D341Med (cell line): ENCODE results near the gene VAV2.

ENCODE experiments used
- DNase-seq: peaks from one replicate; pipeline ENCODE4 v3.0.0; 2012; ENCODE audit warnings: low spot score

Gene VAV2

DNA sequence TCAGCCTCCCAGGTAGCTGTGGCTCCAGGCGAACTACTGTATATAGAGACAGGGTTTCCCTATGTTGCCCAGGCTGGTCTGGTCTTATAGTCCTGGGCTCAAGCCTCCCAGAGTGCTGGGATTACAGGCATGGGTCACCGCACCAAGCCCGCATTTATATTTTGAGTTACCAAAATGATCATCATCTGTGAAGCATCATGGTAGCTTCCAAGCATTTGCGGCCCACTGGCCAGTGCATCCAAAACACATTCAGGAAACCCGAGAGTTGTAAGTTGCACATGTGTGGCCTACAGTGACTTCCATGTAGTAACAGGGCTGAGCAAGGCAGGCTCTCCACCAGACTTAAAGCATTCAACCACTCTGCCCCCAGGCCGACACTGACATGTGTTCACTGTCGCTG is 35.4 kb upstream of the VAV2 start:
- DNase-seq: no peak

DNA sequence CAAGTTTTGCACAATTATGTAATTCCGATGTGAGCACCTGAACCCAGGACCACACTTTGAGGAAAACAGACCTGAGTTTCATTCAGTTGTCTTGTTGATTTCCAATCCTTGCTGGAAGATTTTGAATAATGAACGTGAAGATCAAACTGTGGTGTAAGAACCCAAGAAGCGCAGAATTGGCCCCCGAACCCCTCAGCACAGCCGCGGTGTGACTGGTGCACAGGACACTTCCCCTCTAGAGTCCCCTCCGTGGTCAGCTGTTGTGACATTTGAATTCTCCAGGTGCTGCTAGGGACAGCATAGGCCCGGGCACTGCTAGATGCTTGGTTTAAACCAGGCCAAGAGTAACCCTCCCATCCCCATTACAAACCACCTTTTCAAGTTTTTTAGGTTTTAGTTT is 34.9 kb upstream of the VAV2 start:
- DNase-seq: no peak

DNA sequence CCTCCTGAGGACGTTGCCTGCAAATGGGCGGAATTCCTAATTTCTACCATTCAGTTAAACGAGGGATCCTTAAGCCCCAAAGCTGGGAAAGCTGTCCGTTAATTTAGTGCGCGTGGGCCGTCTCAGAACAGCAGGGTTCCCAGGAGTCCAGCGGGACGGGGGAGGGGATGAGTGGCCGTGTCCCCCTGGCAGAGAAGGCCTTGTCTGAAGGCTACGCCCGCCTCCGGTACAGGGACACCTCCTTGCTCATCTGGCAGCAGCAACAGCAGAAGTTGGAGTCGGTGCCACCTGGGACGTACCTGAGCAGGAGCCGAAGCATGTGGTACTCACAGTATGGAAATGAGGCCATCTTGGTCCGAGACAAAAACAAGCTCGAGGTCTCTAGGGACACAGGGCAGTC is 34.5 kb upstream of the VAV2 start:
- peak; percentile 10 for DNase-seq

DNA sequence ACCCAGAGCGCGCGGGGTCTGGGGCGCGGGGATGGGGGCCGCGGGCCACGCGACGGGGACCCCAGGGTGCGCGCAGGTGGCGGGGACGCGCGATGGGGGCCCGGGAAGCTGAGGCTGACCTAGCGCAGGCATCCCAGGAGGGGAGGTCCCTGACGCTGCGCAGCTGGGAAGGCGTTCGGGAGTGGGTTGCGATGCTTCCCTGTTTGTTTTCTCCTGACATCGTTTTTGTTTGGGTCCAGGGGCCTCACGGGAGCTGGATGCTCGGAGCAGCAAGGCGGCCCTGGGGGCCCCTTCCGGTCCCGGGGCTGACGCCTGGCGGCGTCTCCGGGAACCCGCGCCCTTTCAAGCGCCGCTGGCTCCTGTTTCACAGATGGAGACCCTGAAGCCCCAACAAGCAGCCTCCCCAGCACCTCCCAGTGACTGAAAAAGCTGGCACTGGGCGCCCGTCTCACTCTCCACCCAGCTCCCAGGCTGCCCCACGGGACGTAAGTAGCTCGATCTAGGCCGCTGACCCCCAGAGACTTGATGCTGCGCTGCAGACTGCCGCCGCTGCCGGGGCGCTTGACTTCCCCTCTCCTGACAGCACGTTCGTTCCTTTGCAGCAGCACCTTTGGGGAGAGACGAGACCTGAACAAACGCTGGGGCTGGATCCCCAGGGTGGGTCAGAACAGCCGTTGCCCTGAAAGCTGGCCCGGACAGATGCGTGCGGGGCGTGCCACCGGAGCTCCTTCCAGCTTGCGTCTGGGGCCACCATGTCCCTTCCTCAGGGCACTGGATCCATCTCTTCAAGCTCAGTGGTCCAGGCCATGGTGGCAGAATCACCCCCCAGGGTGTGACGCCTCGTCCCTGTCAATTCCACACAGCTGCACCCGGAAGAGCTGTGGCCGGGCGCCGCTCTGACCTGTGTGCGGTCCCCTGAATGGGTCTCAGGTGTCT is 33.8 kb upstream of the VAV2 start:
- peak; percentile 75 for DNase-seq

DNA sequence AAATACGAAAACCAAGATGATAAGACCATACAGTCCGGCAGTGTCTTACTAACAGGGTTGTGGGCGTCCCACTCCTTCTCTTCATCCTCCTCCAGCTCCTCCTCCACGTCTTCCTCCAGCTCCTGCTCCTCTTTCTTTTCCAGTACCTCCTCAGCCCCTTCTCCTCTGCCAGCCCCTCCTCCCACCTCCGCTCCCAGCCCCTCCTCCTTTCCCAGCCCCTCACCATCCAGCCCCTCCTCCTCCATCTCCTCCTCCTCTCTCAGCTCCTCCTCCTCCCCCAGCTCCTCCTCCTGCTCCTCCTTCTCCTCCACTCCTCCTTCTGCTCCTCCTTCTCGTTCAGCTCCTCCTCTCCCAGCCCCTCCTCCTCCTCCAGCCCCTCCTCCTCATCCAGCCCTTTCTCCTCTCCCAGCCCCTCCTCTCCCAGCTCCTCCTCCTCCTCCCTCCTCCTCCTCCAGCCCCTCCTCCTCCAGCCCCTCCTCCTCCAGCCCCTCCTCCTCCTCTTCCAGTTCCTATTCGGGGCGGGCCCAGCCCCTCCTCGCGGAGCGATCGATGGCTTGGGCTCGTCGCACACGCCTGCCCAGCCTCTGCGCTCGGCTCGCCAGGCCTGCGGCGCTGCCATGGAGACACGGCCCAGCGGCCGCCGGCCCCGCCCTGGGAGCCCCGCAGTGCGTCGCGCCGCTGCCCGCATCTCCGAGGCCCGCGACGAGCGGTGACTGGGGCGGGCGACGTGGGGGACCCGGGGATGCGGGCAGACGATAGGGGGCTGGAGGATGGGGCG is 32.9 kb upstream of the VAV2 start, which contains the start of gene BRD3OS:
BRD3OS (plus strand) TSS at position 654 of the 778 bp plus-strand sequence. CDS start 1,267 bp downstream, outside the sequence.
- peak; percentile 95 for DNase-seq

DNA sequence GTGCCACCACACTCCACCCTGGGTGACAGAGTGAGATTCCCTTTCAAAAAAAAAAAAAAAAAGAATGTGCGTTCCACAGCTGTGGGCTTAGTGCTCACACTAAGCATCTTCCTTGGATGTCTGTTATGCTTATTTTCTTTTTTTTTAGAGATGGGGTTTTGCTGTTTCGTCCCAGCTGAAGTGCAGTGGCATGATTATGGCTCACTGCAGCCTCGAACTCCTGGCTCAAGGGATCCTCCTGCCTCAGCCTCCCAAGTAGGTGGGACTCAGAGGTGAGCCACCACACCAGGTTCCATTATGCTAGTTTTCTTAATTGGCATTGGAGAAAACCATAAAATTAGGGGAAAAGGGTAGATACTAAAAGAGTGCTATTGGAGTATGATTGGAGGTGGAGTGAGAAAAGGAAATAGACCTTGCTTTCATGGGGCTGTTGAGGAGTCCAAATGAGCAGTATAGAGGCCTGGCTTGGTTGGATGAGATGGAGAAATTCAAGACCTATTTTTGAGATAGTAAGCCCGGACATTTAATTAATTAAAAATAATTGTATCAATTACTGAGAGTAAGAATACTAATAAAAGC is 32.2 kb upstream of the VAV2 start:
- DNase-seq: no peak

DNA sequence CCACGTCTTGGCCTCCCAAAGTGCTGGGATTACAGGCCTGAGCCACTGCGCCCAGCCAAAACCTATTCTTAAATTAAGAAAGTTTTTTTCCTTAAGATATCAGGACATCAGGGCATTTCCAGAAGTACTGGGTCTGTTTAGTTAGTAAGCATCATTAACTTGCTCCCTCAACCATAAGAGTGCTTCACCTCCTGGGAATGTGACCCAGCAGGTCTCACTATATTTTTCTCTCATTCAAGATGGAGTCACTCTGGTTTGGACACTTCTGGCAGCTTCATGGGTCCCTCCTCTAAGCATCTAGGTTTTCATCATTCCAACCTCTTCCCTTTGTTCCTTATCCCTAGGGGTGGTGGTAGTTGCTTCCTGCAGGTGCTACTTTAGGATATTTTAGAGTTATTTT is 22.8 kb upstream of the VAV2 start:
- no peak for DNase-seq

DNA sequence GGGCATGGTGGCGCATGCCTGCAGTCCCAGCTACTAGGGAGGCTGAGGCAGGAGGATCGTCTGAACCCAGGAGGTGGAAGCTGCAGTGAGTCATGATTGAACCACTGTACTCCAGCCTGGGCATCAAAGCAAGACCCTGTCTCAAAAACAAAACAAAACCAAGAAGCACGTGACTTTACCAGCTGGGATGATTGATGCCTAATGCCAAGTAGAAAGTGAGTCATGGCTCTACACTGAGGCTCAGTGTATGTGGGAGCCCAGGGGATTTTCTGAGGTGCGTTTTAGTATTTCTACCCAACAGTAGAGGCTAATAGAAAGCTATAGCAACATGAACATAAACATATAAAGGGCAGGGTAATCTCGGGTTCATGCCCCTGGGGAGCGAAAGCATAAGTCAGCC is 19.3 kb upstream of the VAV2 start:
- no peak for DNase-seq

DNA sequence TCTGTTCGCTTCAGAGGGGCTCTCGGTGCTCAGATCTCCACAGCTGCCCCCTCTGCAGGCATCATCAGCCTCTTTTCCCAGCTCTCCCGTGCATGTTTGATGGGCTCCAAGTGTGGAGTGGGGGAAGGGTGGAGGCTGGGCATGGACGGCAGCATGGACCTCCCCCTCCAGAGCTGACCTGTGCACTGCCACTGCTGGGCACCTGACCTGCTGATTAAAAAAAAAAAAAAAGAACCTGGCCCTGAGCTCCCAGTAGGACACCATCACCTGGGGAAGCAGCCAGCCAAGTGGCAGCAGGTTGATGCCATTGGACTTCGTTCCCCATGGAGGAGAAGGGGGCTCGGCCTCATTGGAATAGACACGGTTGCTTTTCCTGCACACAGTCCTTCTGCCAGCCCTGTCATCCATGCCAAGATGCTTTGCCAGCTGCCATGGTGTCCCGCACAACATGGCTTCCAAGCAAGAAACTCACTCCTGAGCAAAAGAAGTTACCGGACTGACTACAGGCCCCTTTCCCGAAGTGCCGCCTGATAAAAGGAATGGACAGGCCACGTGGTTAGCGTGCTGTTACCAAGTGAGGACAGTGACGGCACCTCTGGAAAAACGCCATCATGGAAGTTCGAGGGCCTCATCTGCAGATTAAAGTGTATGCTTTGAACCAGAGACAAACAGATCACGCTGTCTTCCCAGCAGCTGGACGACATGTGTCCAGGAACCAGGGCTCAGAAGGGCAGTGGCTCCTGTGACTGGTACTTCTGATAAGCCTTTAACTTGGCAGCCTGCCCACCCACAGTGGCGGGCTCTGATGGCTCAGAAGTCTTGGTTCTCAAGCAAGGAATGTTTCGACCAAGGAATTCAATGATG is 18.4 kb upstream of the VAV2 start:
- DNase-seq: peak; percentile 15

DNA sequence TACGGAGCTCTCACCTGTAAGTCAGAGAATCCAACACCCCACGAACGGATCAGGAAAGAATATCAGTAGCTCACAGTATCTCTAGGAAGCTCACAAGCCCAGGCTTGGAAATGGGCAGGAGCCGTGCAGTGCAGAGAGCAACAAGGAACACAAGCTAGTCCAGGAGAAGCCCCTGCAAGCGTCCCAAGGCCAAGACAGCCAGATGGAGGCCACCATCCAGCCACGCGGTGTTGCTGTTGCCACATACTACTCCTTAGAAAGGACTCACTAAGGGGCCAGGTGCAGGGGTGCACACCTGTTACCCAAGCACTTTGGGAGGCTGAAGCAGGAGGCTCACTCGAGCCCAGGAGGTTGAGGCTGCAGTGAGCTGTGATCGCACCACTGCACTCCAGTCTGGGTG is 15.4 kb upstream of the VAV2 start:
- DNase-seq: no peak

DNA sequence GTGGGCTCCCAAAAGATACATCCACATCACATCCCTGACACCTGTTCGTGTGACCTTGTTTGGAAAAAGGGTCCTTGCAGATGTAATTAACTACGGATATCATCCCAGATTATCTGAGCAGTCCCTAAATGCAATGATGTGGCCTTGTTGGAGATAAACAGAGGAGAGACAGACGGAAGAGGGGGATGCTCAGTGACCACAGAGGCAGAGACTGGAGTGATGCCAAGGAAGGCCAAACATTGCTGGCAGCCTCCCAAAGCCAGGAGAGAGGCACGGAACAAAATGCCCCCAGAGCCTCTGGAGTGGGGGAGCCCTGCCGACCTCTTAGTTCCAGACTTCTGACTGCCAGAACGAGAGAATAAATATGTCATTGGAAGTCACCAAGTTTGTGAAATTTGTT is 15.0 kb upstream of the VAV2 start:
- no peak for DNase-seq

DNA sequence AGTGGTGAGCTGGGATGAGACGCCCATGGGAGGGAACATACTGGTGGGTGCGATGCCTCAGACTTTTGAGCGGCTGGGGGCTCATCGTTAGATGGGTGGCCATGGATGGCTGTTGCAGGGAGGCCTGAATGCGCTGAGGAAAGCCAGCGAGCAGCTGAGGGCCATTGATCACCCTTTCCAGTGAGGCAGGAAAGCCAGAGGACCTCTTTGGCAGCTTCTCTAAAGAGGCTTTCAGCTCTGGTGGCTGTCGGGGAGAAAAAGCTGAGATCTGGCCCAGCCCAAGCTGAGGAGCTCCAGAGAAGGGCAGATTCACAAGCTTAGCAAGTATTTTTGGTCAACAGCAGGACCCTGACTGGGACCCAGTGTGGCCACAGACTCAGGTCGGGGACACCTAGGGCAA is 13.3 kb upstream of the VAV2 start:
- no peak for DNase-seq

DNA sequence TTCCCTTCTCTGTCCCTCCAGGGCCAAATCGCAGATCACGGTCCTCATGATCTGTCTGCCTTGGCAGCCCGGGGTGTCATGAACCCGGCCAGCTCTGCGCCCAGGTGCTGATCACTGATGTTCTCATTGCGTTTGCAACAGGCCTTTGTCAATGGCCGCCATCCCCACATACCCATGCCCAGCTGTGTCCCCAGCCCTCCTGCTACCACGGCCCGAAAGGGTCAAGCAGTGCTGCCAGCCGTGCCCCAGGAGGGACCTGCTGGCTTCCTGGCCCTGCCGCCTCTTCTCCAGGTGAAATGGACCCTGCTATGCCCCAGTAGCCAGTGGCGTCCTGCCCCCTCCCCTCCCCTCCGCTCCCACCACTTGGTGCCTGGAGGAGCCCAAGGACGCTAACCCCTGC is 12.8 kb upstream of the VAV2 start:
- no peak for DNase-seq

DNA sequence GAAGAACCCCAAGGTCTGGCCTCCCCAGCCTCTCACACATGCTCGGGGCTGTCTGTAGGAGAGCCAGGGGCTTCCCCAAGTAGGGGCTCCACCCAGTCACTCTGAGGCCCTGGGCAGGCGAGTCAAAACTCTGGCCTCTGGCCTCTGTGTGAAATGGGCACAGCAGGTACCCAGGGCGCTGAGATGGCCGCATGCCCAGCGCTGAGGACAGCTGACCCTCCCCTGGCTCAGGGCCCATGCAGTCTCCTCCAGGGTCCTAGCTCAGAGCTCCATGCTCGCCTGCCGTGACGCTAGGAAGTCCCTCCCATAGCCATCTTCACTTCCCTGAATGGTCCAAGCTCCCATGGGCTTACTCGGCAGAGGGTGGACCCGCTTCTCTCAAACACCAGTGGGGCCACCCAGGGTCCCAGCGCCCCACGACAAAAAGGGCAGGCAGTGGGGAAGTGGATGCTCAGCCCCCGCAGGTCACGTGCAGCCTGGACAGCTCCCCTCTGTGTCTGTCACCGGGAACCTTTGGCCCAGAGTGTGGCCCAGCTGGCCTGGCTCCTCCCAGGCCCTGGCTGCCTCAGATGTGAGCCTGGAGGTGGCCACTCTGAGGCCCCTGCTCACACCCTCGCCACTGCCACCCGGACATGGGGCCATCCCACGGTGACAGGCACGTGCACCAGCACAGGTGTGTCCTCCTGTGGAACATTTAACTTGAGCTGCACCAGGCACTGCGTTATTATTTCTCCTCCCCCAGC is 12.2 kb upstream of the VAV2 start:
- DNase-seq: no peak

DNA sequence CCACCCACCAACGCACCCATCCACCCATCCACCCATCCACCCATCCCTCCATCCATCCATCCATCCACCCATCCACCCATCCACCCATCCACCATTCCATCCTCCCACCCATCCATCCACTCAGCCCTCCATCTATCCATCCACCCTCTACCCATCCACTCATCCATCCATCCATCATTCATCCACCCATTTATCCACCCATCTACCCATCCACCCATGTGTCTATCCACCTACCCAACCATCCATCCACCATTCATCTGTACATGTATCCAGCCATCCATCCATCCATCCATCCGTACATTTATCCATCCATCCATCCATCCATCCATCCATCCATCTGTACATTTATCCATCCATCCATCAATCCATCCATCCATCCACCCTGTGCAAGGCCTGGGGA is 11.1 kb upstream of the VAV2 start:
- no peak for DNase-seq

DNA sequence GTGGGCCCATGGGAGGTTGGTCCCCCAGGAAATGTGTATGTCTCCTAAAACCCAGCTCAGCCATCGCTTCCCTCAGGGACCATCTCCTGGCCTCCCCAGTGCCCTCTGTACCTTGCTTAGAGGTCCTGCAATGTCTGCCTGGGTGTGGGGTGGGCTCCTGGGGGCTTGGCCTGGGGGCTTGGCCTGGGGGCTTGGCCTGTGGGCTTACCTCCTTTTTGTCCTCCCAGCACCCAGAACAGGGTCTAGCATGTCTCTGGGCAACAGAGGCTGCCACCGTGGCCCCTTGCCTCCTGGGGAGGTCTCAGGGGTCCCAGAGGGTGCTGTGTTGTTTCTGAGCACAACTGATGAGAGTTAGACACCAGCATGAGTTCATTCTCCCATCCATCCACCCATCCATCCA is 10.7 kb upstream of the VAV2 start:
- DNase-seq: no peak

DNA sequence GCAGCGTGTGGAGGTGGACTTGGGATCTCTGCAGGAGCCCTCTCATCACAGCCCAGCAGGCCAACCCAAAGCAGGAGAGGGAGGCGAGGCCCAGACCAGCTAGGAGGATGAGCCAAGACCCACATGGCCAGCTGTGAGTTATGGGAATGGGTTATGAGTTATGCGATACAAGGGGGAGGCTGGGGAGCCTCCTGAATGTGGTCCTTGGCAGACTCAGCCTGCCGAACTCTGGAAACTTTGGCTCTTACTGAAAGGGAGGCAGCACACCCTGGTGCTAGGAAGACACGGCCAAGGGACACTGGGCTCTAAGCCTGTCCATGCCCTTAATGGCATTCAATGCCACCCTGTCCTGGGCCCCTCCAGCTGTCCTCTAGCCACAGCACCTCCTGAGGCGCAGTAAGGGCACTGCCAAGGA is 7.7 kb upstream of the VAV2 start:
- peak; percentile 14 for DNase-seq

DNA sequence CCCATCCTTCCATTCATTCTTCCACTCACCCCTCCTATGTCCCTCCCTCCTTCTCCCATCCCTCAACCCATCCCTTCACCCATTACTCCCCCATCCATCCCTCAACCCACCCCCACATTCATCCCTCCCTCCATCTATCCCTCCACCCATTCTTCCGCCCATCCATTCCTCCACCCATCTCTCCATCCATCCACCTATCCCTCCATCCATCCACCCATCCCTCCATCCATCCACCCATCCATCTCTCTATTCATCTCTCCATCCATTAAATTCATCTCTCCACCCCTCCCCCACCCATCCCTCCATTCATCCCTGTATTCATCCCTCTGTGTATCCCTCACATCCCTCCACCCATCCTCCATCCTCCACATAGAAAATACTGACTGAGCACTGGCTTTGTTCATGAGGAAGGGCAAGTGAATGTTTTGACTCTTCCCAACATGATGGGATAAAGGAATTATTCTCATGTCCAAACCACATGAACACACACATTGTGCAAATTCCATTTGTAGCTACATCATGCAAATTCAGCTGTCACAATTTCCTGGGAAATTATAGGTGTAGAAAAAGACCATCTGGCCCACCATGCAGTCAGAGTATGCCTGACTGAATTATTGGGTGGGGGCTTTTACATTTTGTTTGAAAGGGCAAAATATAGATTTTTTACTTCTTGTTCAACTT is 6.9 kb upstream of the VAV2 start:
- DNase-seq: no peak

DNA sequence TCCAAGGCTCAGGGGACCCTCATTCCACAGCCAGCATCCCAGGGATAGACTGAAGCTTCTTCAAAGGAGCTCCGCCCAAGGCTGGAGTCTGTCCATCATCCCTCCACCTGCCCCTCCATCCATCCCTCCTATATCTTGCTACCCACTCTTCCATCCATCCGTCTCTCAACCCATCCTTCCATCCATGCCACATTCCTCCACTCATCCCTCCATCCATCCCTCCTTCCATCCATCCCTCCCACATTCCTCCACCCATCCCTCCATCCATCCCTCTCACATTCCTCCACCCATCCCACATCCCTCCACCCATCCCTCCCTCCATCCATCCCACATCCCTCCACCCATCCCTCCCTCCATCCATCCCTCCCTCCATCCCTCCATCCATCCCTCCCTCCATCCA is 5.5 kb upstream of the VAV2 start:
- peak; percentile 10 for DNase-seq
